ENCODE data around the gene GPSM1.
"Not testable (repeated sequence)": the region's sequence is repeated elsewhere in the genome, so short reads cannot be mapped to it uniquely, and the experiment has no call there.

GPSM1 gene

GRCh38 chr9:136347472-136348256 is 20.3 kb downstream of the GPSM1 start:
- POLR2A ChIA-PET = interaction anchor here (0.8 kb wide), 1 partner anchor 15 kb away, joined by 3 read pairs; no protein-coding TSS in a partner anchor
- CTCF ChIA-PET = interaction anchor here (1.1 to 4.6 kb wide), 5 partner anchors 9 to 35 kb away, joined by 3 to 34 read pairs (median 4); partner anchors contain the start of gene DNLZ
- no peak overlapping the region for H3K4me3 ChIP-seq (ENCODE audit: low read depth, low read length)
- DNase-seq (ENCODE audit: low read depth, low spot score) = no peak
- TF ChIP-seq CTCF (IDR thresholded peaks at IDR 0.05; ENCODE audit: insufficient read depth, low read length, missing control alignments) = no peak

GRCh38 chr9:136348691-136349090 is 21.4 kb downstream of the GPSM1 start:
- DNase-seq (ENCODE audit: low read depth, low spot score) = no peak
- H3K4me3 ChIP-seq (ENCODE audit: low read depth, low read length) = no peak overlapping the region
- POLR2A ChIA-PET = no interaction called here
- CTCF ChIA-PET = interaction anchor here (1.1 to 1.5 kb wide), 2 partner anchors 10 to 36 kb away, joined by 3 to 4 read pairs; no protein-coding TSS in a partner anchor
- no peak for TF ChIP-seq CTCF (IDR thresholded peaks at IDR 0.05; ENCODE audit: insufficient read depth, low read length, missing control alignments)

GRCh38 chr9:136349546-136349945 is 22.2 kb downstream of the GPSM1 start:
- DNase-seq (ENCODE audit: low read depth, low spot score) = no peak
- CTCF ChIA-PET = interaction anchor here (0.6 kb wide), 1 partner anchor 10 kb away, joined by 3 read pairs; no protein-coding TSS in a partner anchor
- no peak overlapping the region for H3K4me3 ChIP-seq (ENCODE audit: low read depth, low read length)
- POLR2A ChIA-PET = no interaction called here
- no peak for TF ChIP-seq CTCF (IDR thresholded peaks at IDR 0.05; ENCODE audit: insufficient read depth, low read length, missing control alignments)

GRCh38 chr9:136351252-136351800 is 24.0 kb downstream of the GPSM1 start:
- CTCF ChIA-PET = interaction anchor here (1.0 to 5.9 kb wide), 3 partner anchors 12 to 40 kb away, joined by 4 to 32 read pairs (median 5); partner anchors contain the start of gene DNLZ
- H3K4me3 ChIP-seq (ENCODE audit: low read depth, low read length) = no peak overlapping the region
- POLR2A ChIA-PET = no interaction called here
- no peak for TF ChIP-seq CTCF (IDR thresholded peaks at IDR 0.05; ENCODE audit: insufficient read depth, low read length, missing control alignments)
- DNase-seq (ENCODE audit: low read depth, low spot score) = no peak

- H3K4me3 ChIP-seq (ENCODE audit: low read depth, low read length); DNase-seq (ENCODE audit: low read depth, low spot score); POLR2A ChIA-PET: not testable (repeated sequence)
- CTCF ChIA-PET = interaction anchor here (5.9 kb wide), 1 partner anchor 13 kb away, joined by 32 read pairs; the partner anchor contains the start of gene DNLZ
Measured at GRCh38 chr9:136351868-136352267, 24.5 kb downstream of the GPSM1 start.

- ChIA-PET CTCF (interaction anchor here (0.8 to 5.9 kb wide), 2 partner anchors 12 to 40 kb away, joined by 3 to 32 read pairs; partner anchors contain the start of gene DNLZ), POLR2A (interaction anchor here (0.5 kb wide), 1 partner anchor 14 kb away, joined by 3 read pairs; no protein-coding TSS in a partner anchor)
- no peak for DNase-seq (ENCODE audit: low read depth, low spot score)
- TF ChIP-seq CTCF (IDR thresholded peaks at IDR 0.05; ENCODE audit: insufficient read depth, low read length, missing control alignments) = no peak
- no peak overlapping the region for H3K4me3 ChIP-seq (ENCODE audit: low read depth, low read length)
Measured at GRCh38 chr9:136352682-136353081, 25.3 kb downstream of the GPSM1 start.
